DOHH2 (cell line): ENCODE data around the gene SPACA7.

ENCODE experiments used
- H3F3A ChIP-seq: fragments of 200-600 bp; sonication (generic), shearing (Covaris generic); 2 replicates; pipeline ENCODE4 v1.6.0; 2016; ENCODE audit warnings: antibody characterized with exemption, mild to moderate bottlenecking; ENCODE audit not compliant: control insufficient read depth, insufficient read depth
- H3K27ac ChIP-seq: fragments of 200-600 bp; sonication (generic); 2 replicates; pipeline ENCODE4 v1.5.1; 2014; ENCODE audit warnings: low read depth, mild to moderate bottlenecking, low read length, moderate library complexity
- H3K27me3 ChIP-seq: fragments of 200-600 bp; sonication (generic); 2 replicates; pipeline ENCODE4 v1.6.1; 2014; ENCODE audit warnings: mild to moderate bottlenecking, low read length, mixed read lengths; ENCODE audit not compliant: control insufficient read depth
- H3K36me3 ChIP-seq: fragments of 200-600 bp; sonication (generic); 2 replicates; pipeline ENCODE4 v1.6.1; 2014; ENCODE audit warnings: mild to moderate bottlenecking, low read length, moderate library complexity, mixed read lengths; ENCODE audit not compliant: control insufficient read depth
- H3K4me1 ChIP-seq: fragments of 200-600 bp; sonication (generic); 2 replicates; pipeline ENCODE4 v1.6.1; 2014; ENCODE audit warnings: mild to moderate bottlenecking, low read length, mixed read lengths; ENCODE audit not compliant: control insufficient read depth
- H3K4me2 ChIP-seq: fragments of 200-600 bp; sonication (generic); 2 replicates; pipeline ENCODE4 v1.6.0; 2014; ENCODE audit warnings: mild to moderate bottlenecking, low read length, moderate library complexity
- H3K4me3 ChIP-seq: fragments of 200-600 bp; sonication (generic); 2 replicates; pipeline ENCODE4 v1.5.1; 2014; ENCODE audit warnings: mild to moderate bottlenecking, low read length, mixed read lengths
- H3K79me2 ChIP-seq: fragments of 200-600 bp; sonication (generic); 2 replicates; pipeline ENCODE4 v1.6.1; 2014; ENCODE audit warnings: mild to moderate bottlenecking, low read length, mixed read lengths; ENCODE audit not compliant: control insufficient read depth
- H3K9me2 ChIP-seq: fragments of 200-600 bp; sonication (generic); replicated peaks from 2 replicates; pipeline ENCODE4 v1.6.1; 2014; ENCODE audit warnings: mild to moderate bottlenecking, low read length, mixed read lengths; ENCODE audit not compliant: control insufficient read depth
- H3K9me3 ChIP-seq: fragments of 200-600 bp; sonication (generic); 2 replicates; pipeline ENCODE4 v1.6.1; 2014; ENCODE audit warnings: antibody characterized with exemption, low read length, mixed read lengths; ENCODE audit not compliant: control insufficient read depth, insufficient read depth
- H4K20me1 ChIP-seq: fragments of 200-600 bp; sonication (generic); 2 replicates; pipeline ENCODE4 v1.6.0; 2014; ENCODE audit warnings: low read depth, mild to moderate bottlenecking, antibody characterized with exemption, low read length, moderate library complexity; ENCODE audit not compliant: control insufficient read depth, insufficient read depth
- CTCF ChIP-seq: fragments of 200-600 bp; sonication (generic); IDR thresholded peaks from one replicate; pipeline ENCODE4 v1.5.1; 2014; ENCODE audit warnings: antibody characterized with exemption, mild to moderate bottlenecking, low read depth, low read length; ENCODE audit not compliant: poor library complexity, severe bottlenecking
- EZH2phosphoT487 ChIP-seq: fragments of 200-600 bp; sonication (generic); IDR thresholded peaks from 2 replicates; pipeline ENCODE4 v1.6.1; 2017; ENCODE audit warnings: borderline replicate concordance, mild to moderate bottlenecking, antibody characterized with exemption, low read length, moderate library complexity, mixed read lengths

Gene SPACA7

GRCh38 chr13:112454648-112455334 is 78.6 kb downstream of the SPACA7 start:
- H3K9me2 ChIP-seq, result no peaks in the 10 kb centered on the region
- no peaks in the 10 kb centered on the region for H3K79me2 ChIP-seq
- H3K4me3 ChIP-seq, result no peak overlapping the region
- no peaks in the 10 kb centered on the region for H4K20me1 ChIP-seq
- no peak overlapping the region for H3K27ac ChIP-seq
- H3K4me2 ChIP-seq, result no peak overlapping the region
- no peaks in the 10 kb centered on the region for H3F3A ChIP-seq
- TF ChIP-seq CTCF (no peak), EZH2phosphoT487 (no peak)
- H3K27me3 ChIP-seq, result no peaks in the 10 kb centered on the region
- H3K36me3 ChIP-seq, result no peaks in the 10 kb centered on the region
- H3K9me3 ChIP-seq, result no peaks in the 10 kb centered on the region
- H3K4me1 ChIP-seq, result no peaks in the 10 kb centered on the region

GRCh38 chr13:112455476-112456059 is 79.4 kb downstream of the SPACA7 start:
- Histone ChIP-seq H3K9me2 (no peaks in the 10 kb centered on the region), H3K79me2 (no peaks in the 10 kb centered on the region), H3K9me3 (no peaks in the 10 kb centered on the region), H3K36me3 (no peaks in the 10 kb centered on the region), H3K4me3 (no peak overlapping the region), H3K4me1 (no peaks in the 10 kb centered on the region), H3K27me3 (no peaks in the 10 kb centered on the region), H3K27ac (no peak overlapping the region), H3K4me2 (no peak overlapping the region), H4K20me1 (no peaks in the 10 kb centered on the region), H3F3A (no peaks in the 10 kb centered on the region)
- TF ChIP-seq EZH2phosphoT487 (no peak), CTCF (no peak)

- H3K9me3 ChIP-seq, result no peaks in the 10 kb centered on the region
- no peaks in the 10 kb centered on the region for H3K4me1 ChIP-seq
- H3K79me2 ChIP-seq, result no peaks in the 10 kb centered on the region
- H3K4me3 ChIP-seq, result no peak overlapping the region
- H3F3A ChIP-seq, result no peaks in the 10 kb centered on the region
- H4K20me1 ChIP-seq, result no peaks in the 10 kb centered on the region
- H3K27ac ChIP-seq, result no peak overlapping the region
- TF ChIP-seq CTCF, result no peak
- no peak for TF ChIP-seq EZH2phosphoT487
- H3K4me2 ChIP-seq, result no peak overlapping the region
- no peaks in the 10 kb centered on the region for H3K9me2 ChIP-seq
- no peaks in the 10 kb centered on the region for H3K36me3 ChIP-seq
- no peaks in the 10 kb centered on the region for H3K27me3 ChIP-seq
These were observed 80.2 kb downstream of the SPACA7 start for GRCh38 chr13:112456138-112457056.
